GM23248 (cell line): ENCODE measurements around the gene DICER1. TPM values are rescaled to one million over a fixed set of nuclear protein-coding genes. Genes with fewer than 3 reads are reported as not detected.
"Not testable (repeated sequence)": the region's sequence is repeated elsewhere in the genome, so short reads cannot be mapped to it uniquely, and the experiment has no call there.

ENCODE experiments used
- DNase-seq: peaks from one replicate; pipeline ENCODE4 v3.0.0-alpha.2; 2015
- H2AFZ ChIP-seq: fragments of 200-600 bp; sonication (generic); 2 replicates; pipeline ENCODE4 v1.6.1; 2016; ENCODE audit warnings: antibody characterized with exemption
- H3F3A ChIP-seq: fragments of 200-600 bp; sonication (generic); 2 replicates; pipeline ENCODE4 v1.6.1; 2016; ENCODE audit warnings: mild to moderate bottlenecking, antibody characterized with exemption, mixed run types; ENCODE audit not compliant: insufficient read depth
- H3K27ac ChIP-seq: fragments of 200-600 bp; sonication (generic); 2 replicates; pipeline ENCODE4 v1.5.1; 2016; ENCODE audit warnings: mild to moderate bottlenecking
- H3K27me3 ChIP-seq: fragments of 200-600 bp; sonication (generic); replicated peaks from 2 replicates; pipeline ENCODE4 v1.6.1; 2016; ENCODE audit warnings: mild to moderate bottlenecking; ENCODE audit not compliant: insufficient read depth
- H3K36me3 ChIP-seq: fragments of 200-600 bp; sonication (generic); 2 replicates; pipeline ENCODE4 v1.6.1; 2016; ENCODE audit warnings: low read depth, mild to moderate bottlenecking
- H3K4me1 ChIP-seq: fragments of 200-600 bp; sonication (generic); 2 replicates; pipeline ENCODE4 v1.6.1; 2016; ENCODE audit warnings: mild to moderate bottlenecking; ENCODE audit not compliant: insufficient read depth
- H3K4me2 ChIP-seq: fragments of 200-600 bp; sonication (generic); one replicate; pipeline ENCODE4 v1.6.1; 2016; ENCODE audit warnings: mild to moderate bottlenecking; ENCODE audit not compliant: unreplicated experiment
- H3K4me3 ChIP-seq: fragments of 200-600 bp; sonication (generic); 2 replicates; pipeline ENCODE4 v1.5.1; 2016; ENCODE audit warnings: mild to moderate bottlenecking
- H3K79me2 ChIP-seq: fragments of 200-600 bp; sonication (generic); 2 replicates; pipeline ENCODE4 v1.6.1; 2016; ENCODE audit warnings: mild to moderate bottlenecking; ENCODE audit not compliant: insufficient read depth
- H3K9ac ChIP-seq: fragments of 200-600 bp; sonication (generic); 2 replicates; pipeline ENCODE4 v1.6.1; 2016; ENCODE audit warnings: mild to moderate bottlenecking
- H3K9me2 ChIP-seq: fragments of 200-600 bp; sonication (generic); 2 replicates; pipeline ENCODE4 v1.6.1; 2016; ENCODE audit warnings: mixed run types, mild to moderate bottlenecking, moderate library complexity; ENCODE audit not compliant: insufficient read depth
- H3K9me3 ChIP-seq: fragments of 200-600 bp; sonication (generic); one replicate; pipeline ENCODE4 v1.6.1; 2017; ENCODE audit warnings: low read depth
- H4K20me1 ChIP-seq: fragments of 200-600 bp; sonication (generic); 2 replicates; pipeline ENCODE4 v1.6.0; 2016; ENCODE audit not compliant: insufficient read depth
- EZH2 ChIP-seq: fragments of 200-600 bp; sonication (generic); IDR thresholded peaks from 2 replicates; pipeline ENCODE4 v1.6.1; 2018; ENCODE audit warnings: antibody characterized with exemption, mild to moderate bottlenecking; ENCODE audit not compliant: insufficient read depth, poor library complexity, severe bottlenecking
- EZH2phosphoT487 ChIP-seq: fragments of 200-600 bp; sonication (generic); IDR thresholded peaks from 2 replicates; pipeline ENCODE4 v1.6.1; 2018; ENCODE audit warnings: antibody characterized with exemption, moderate library complexity, mild to moderate bottlenecking, low read depth; ENCODE audit not compliant: insufficient read depth
- WGBS, 2 experiments: methylation state at CpG; one replicate each; pipeline ENCODE4 v1.1.6; 2015 to 2017; ENCODE audit warnings: low lambda C conversion rate in 2 of 2, low coverage in 1 of 2; ENCODE audit errors: missing lambda C conversion rate in 2 of 2; 5-methylcytosine and 5-hydroxymethylcytosine counted together
- in situ Hi-C: fragments of 300-500 bp; cut with MboI; formaldehyde crosslinking; loops from 2 replicates; pipeline ENCODE4 v1.15.0; 2020
- polyA plus RNA-seq: library from polyadenylated mRNA; unstranded; fragments of >200 nt; fragmentation: Nextera tagmentation; extraction: Ambion mirVana; gene quantifications from 2 replicates; pipeline ENCODE4 v1.2.1, GENCODE V29; 2016
- total RNA-seq: library from RNA; depleted of rRNA; stranded (reverse); fragments of >200 nt; shearing (Covaris generic); gene quantifications from 2 replicates; pipeline ENCODE4 v1.2.3, GENCODE V29; 2014

DICER1 gene
- total and polyA plus RNA-seq, 2 experiments from 2014 or later: 9.8 to 27.6 TPM

GRCh38 chr14:95180966-95181741 lies 23.8 kb upstream of the DICER1 start:
- 71 to 73% methylated on average over 8 of the region's 8 CpGs for WGBS, 2 experiments
- Histone ChIP-seq H3K79me2 (no peaks in the 10 kb centered on the region), H3K4me2 (no peak overlapping the region), H3K4me3 (no peak overlapping the region), H3K9me3 (no peaks in the 10 kb centered on the region), H2AFZ (no peak overlapping the region), H3K9me2 (no peaks in the 10 kb centered on the region), H3K4me1 (0 out of 2 replicates have a peak, but pooled peaks cover 2% of the 10 kb centered on the region), H3F3A (no peaks in the 10 kb centered on the region), H3K36me3 (no peaks in the 10 kb centered on the region), H3K27me3 (no peaks in the 10 kb centered on the region), H3K27ac (no peak overlapping the region), H3K9ac (no peak overlapping the region), H4K20me1 (no peaks in the 10 kb centered on the region)
- in situ Hi-C loops: no loop called here
- TF ChIP-seq EZH2 (no peak), EZH2phosphoT487 (no peak)
- DNase-seq: no peak

- H3K36me3 ChIP-seq, H3K27me3 ChIP-seq, H3K4me3 ChIP-seq, H3K79me2 ChIP-seq, H3K9me3 ChIP-seq, DNase-seq, H3K9me2 ChIP-seq, in situ Hi-C loops, H4K20me1 ChIP-seq, H3K4me1 ChIP-seq, H3F3A ChIP-seq, H3K27ac ChIP-seq, H3K9ac ChIP-seq, H2AFZ ChIP-seq, H3K4me2 ChIP-seq: not testable (repeated sequence)
- WGBS, 2 experiments: 71 to 79% methylated on average over 3 of the region's 3 CpGs
Observed at GRCh38 chr14:95175670-95176069, 18.3 kb upstream of the DICER1 start.

DNA sequence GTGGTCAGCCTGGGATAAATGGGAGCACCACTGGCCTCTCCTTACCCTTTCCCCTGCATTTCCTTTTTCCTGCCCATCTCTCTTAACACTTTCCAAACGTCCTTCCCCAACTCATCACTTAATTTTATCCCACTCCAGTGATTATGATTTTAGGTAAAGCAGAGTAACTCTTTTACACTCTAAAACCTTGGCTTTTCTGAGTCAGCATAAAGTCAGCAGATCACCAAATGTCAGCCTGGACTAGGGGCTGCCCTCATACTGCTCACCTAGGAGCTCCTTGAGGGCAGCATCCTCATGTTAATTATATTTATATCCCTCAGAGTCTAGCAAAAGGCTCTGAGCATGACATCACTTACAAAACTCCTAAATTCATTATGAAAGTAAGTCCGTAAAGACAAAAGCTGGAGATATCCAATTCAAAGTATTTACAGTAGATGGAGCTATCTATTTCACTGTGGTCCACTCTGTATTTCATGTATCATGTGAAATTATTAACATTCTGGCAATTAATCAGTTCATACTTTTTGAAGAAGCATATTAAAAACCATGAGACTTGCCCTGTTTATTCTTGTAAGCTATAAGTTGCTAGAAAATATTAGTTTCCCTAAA lies 17.0 kb upstream of the DICER1 start:
- DNase-seq: peak; percentile 23
- Histone ChIP-seq H4K20me1 (no peaks in the 10 kb centered on the region), H3K9ac (no peak overlapping the region), H3K4me3 (no peak overlapping the region), H3K79me2 (no peaks in the 10 kb centered on the region), H3K9me2 (no peaks in the 10 kb centered on the region), H2AFZ (no peak overlapping the region), H3K36me3 (no peaks in the 10 kb centered on the region), H3K4me2 (no peak overlapping the region), H3K4me1 (no peaks in the 10 kb centered on the region), H3F3A (no peaks in the 10 kb centered on the region), H3K27me3 (no peaks in the 10 kb centered on the region), H3K9me3 (no peaks in the 10 kb centered on the region), H3K27ac (no peak overlapping the region)
- in situ Hi-C loops: no loop called here
- WGBS, 2 experiments: 21 to 35% methylated on average over 2 of the region's 2 CpGs
- no peak for TF ChIP-seq EZH2
- TF ChIP-seq EZH2phosphoT487: no peak

GRCh38 chr14:95173518-95173917 lies 16.2 kb upstream of the DICER1 start:
- no peak for DNase-seq
- Histone ChIP-seq H3K9me2 (no peaks in the 10 kb centered on the region), H3K4me2 (no peak overlapping the region), H3K27ac (no peak overlapping the region), H2AFZ (no peak overlapping the region), H3K27me3 (no peaks in the 10 kb centered on the region), H3K79me2 (no peaks in the 10 kb centered on the region), H3K9ac (no peak overlapping the region), H3F3A (no peaks in the 10 kb centered on the region), H4K20me1 (no peaks in the 10 kb centered on the region), H3K36me3 (no peaks in the 10 kb centered on the region), H3K4me3 (no peak overlapping the region), H3K9me3 (no peaks in the 10 kb centered on the region), H3K4me1 (no peaks in the 10 kb centered on the region)
- TF ChIP-seq EZH2phosphoT487 (no peak), EZH2 (no peak)
- in situ Hi-C loops: no loop called here
